Lower leg skin (tissue), 3 donors: Measurements from ENCODE around the gene POLR1F.

Experiments used
- POLR2A ChIP-seq, 2 donors: fragments of 450-650 bp; IDR thresholded peaks; one replicate each; pipeline ENCODE4 v1.6.1; 2016 to 2017; ENCODE audit warnings: antibody characterized with exemption in 2 of 2, mild to moderate bottlenecking in 1 of 2, moderate library complexity in 1 of 2
- TF ChIP-seq, protein P1 (sequence below), 3 donors: fragments of 450-650 bp; IDR thresholded peaks; one replicate each; pipeline ENCODE4 v1.5.1; 2016; ENCODE audit warnings: antibody characterized with exemption in 3 of 3, mild to moderate bottlenecking in 3 of 3, moderate library complexity in 2 of 3

DNA sequence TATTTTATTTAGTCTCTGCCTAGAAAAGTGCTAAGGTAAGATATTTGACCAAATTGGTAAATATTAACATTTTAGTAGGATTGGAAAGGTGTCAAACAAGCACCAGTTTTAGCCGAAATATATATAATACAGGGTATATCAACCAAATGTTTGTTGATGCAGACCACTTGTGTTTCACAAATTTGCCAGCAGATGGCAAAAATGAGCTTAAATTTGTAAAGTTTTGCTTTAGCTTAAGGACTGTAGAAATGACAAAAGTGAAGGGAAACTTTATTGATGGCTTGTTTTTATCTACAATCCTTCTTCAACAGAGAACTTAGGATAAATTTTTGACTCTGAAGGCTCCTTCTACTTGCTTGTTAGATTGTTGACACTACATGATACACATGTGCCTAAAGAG, 4.8 kb upstream of the POLR1F start:
- TF ChIP-seq, protein P1, sequence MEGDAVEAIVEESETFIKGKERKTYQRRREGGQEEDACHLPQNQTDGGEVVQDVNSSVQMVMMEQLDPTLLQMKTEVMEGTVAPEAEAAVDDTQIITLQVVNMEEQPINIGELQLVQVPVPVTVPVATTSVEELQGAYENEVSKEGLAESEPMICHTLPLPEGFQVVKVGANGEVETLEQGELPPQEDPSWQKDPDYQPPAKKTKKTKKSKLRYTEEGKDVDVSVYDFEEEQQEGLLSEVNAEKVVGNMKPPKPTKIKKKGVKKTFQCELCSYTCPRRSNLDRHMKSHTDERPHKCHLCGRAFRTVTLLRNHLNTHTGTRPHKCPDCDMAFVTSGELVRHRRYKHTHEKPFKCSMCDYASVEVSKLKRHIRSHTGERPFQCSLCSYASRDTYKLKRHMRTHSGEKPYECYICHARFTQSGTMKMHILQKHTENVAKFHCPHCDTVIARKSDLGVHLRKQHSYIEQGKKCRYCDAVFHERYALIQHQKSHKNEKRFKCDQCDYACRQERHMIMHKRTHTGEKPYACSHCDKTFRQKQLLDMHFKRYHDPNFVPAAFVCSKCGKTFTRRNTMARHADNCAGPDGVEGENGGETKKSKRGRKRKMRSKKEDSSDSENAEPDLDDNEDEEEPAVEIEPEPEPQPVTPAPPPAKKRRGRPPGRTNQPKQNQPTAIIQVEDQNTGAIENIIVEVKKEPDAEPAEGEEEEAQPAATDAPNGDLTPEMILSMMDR (IDR thresholded peaks at IDR 0.05): no peak
- no peak for TF ChIP-seq POLR2A (IDR thresholded peaks at IDR 0.05)
